Measurements from ENCODE around the gene C1QL2. TPM values are rescaled to one million over a fixed set of nuclear protein-coding genes. Genes with fewer than 3 reads are reported as not detected.

The C1QL2 gene
- total RNA-seq, 1 donor from 2014 or later, result not detected

DNA sequence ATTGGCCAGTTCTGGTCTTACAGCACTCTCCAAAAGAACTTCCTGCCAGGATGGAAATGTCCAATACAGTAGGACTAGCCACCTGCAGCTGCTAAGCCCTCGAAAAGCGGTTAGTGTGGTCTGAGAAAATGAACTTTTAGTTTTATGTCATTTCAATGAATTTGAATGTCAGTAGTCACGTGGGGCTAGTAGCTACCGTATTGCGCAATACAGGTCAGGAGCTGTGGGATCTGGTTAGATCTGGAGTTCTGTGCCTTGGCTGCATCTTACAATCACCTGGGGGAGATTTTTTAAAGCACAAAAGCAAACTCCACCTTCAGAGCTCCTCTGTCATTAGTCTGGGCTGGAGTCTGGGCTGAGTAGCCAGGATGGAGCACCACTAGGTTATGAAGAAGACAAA, 35.9 kb downstream of the C1QL2 start:
- Mint-ChIP-seq H3K27ac (ENCODE audit: unreplicated experiment) (no peak overlapping the region), H3K4me3 (ENCODE audit: unreplicated experiment) (no peak overlapping the region), H3K9me3 (ENCODE audit: unreplicated experiment) (no peaks in the 10 kb centered on the region), H3K36me3 (ENCODE audit: low read depth, unreplicated experiment) (no peaks in the 10 kb centered on the region), H3K4me1 (ENCODE audit: unreplicated experiment) (peaks cover 6% of the 10 kb centered on the region), H3K27me3 (ENCODE audit: unreplicated experiment) (peaks cover 4% of the 10 kb centered on the region)
- TF ChIP-seq CTCF (IDR thresholded peaks at IDR 0.05; ENCODE audit: unreplicated experiment), result no peak
- DNase-seq (ENCODE audit: low spot score), result no peak

GRCh38 chr2:119119999-119120756, 38.4 kb downstream of the C1QL2 start:
- no peaks in the 10 kb centered on the region for H3K36me3 Mint-ChIP-seq (ENCODE audit: low read depth, unreplicated experiment)
- no peak for DNase-seq (ENCODE audit: low spot score)
- TF ChIP-seq CTCF (IDR thresholded peaks at IDR 0.05; ENCODE audit: unreplicated experiment), result no peak
- peaks cover 4% of the 10 kb centered on the region for H3K27me3 Mint-ChIP-seq (ENCODE audit: unreplicated experiment)
- H3K4me1 Mint-ChIP-seq (ENCODE audit: unreplicated experiment), result peaks cover 6% of the 10 kb centered on the region
- H3K4me3 Mint-ChIP-seq (ENCODE audit: unreplicated experiment), result no peak overlapping the region
- no peaks in the 10 kb centered on the region for H3K9me3 Mint-ChIP-seq (ENCODE audit: unreplicated experiment)
- H3K27ac Mint-ChIP-seq (ENCODE audit: unreplicated experiment), result no peak overlapping the region

- H3K27ac Mint-ChIP-seq (ENCODE audit: unreplicated experiment), result no peak overlapping the region
- H3K9me3 Mint-ChIP-seq (ENCODE audit: unreplicated experiment), result no peaks in the 10 kb centered on the region
- no peak for DNase-seq (ENCODE audit: low spot score)
- H3K27me3 Mint-ChIP-seq (ENCODE audit: unreplicated experiment), result peaks cover 2% of the 10 kb centered on the region
- H3K36me3 Mint-ChIP-seq (ENCODE audit: low read depth, unreplicated experiment), result no peaks in the 10 kb centered on the region
- peaks cover 6% of the 10 kb centered on the region for H3K4me1 Mint-ChIP-seq (ENCODE audit: unreplicated experiment)
- H3K4me3 Mint-ChIP-seq (ENCODE audit: unreplicated experiment), result no peak overlapping the region
- TF ChIP-seq CTCF (IDR thresholded peaks at IDR 0.05; ENCODE audit: unreplicated experiment), result no peak
These were observed 39.3 kb downstream of the C1QL2 start for GRCh38 chr2:119119076-119119785.

DNA sequence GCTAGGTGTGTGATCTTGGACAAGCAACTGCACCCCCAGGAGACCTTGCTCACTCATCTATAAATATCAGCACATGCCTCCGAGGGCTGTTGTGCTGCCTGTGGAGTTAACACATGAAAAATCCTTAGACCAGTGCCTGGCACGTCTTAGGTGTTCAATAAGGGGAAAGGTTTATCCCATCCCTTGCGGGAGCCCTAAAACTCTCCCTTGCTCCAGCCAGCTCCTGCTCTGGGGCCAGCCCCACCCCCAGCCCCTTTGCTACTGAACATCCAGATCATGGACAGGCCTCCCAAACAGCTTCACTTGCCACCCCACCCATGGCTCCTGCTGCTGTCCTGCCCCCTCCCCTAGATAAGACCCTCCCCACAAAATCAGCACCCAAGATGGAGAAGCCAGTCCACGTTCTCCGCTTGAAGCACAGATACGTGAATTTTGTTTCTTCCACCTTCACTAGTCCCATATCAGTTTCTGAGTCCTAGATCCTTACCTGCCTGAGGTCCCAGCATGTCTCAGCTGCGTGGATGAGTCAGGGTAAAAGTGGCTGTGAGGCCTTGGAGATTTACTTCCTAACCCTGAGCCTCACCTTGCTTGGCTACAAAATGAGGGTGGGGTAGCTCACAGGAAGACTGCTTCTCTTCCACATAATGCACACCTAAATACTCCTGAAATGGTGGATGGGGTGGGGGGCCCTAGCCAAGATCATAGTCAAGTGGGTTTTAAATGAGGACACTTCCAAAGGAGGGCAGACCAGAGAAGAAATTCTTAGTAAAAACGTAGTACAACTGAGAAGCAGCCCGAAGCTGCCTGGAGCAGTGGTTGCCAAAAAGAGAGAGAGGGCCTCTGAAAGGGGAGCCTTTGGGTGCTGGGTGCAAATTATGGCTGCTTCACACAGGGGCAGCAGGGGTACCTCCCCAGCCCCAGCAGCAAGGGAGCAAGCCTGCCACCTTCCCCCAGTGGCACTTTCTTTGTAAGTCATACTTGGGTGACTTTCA, 40.4 kb downstream of the C1QL2 start:
- Mint-ChIP-seq H3K9me3 (ENCODE audit: unreplicated experiment) (no peaks in the 10 kb centered on the region), H3K36me3 (ENCODE audit: low read depth, unreplicated experiment) (no peaks in the 10 kb centered on the region), H3K4me1 (ENCODE audit: unreplicated experiment) (peaks cover 6% of the 10 kb centered on the region), H3K27ac (ENCODE audit: unreplicated experiment) (no peak overlapping the region), H3K27me3 (ENCODE audit: unreplicated experiment) (no peaks in the 10 kb centered on the region), H3K4me3 (ENCODE audit: unreplicated experiment) (no peak overlapping the region)
- no peak for TF ChIP-seq CTCF (IDR thresholded peaks at IDR 0.05; ENCODE audit: unreplicated experiment)
- DNase-seq (ENCODE audit: low spot score), result no peak
